Ovary (tissue), 9 donors: ENCODE measurements around the gene HACD2. TPM values are rescaled to one million over a fixed set of nuclear protein-coding genes. Genes with fewer than 3 reads are reported as not detected.

Source experiments
- DNase-seq, 5 donors: peaks; one replicate each; pipeline ENCODE4 v3.0.0-alpha.2; 2019 to 2020
- H3K27ac ChIP-seq, 2 donors: fragments of 200-600 bp; one replicate each; pipeline versions ENCODE4 v1.5.1 to v1.8.0; 2019 to 2022
- H3K27me3 ChIP-seq: fragments of 200-600 bp; one replicate; pipeline ENCODE4 v1.8.0; 2022
- H3K36me3 ChIP-seq: fragments of 200-600 bp; sonication (generic); one replicate; pipeline ENCODE4 v1.5.1; 2019
- H3K4me1 ChIP-seq: one replicate; pipeline ENCODE4 v1.8.1; 2013; ENCODE audit warnings: mild to moderate bottlenecking, moderate library complexity; ENCODE audit not compliant: insufficient read depth
- H3K4me3 ChIP-seq: fragments of 200-600 bp; sonication (generic); one replicate; pipeline ENCODE4 v1.5.1; 2017
- H3K9me3 ChIP-seq, 2 donors: fragments of 200-600 bp in 1 of 2; sonication (generic) in 1 of 2; one replicate each; pipeline versions ENCODE4 v1.5.1 to v1.8.1; 2013 to 2019; ENCODE audit warnings: mild to moderate bottlenecking in 1 of 2, moderate library complexity in 1 of 2
- CTCF ChIP-seq, 3 donors: fragments of 450-650 bp in 2 of 3; fragments of 200-600 bp in 1 of 3; IDR thresholded peaks; one replicate each; pipeline versions ENCODE4 v1.5.1 to v1.8.0; 2016 to 2022; ENCODE audit warnings: antibody characterized with exemption in 3 of 3, mild to moderate bottlenecking in 1 of 3
- EP300 ChIP-seq: sonication (generic); formaldehyde crosslinking; IDR thresholded peaks from one replicate; pipeline ENCODE4 v1.6.1; 2017; ENCODE audit warnings: antibody characterized with exemption
- POLR2A ChIP-seq: fragments of 450-650 bp; IDR thresholded peaks from one replicate; pipeline ENCODE4 v1.6.1; 2017; ENCODE audit warnings: antibody characterized with exemption, mild to moderate bottlenecking, moderate library complexity
- WGBS, 3 donors: extraction: QIAGEN DNeasy Blood & Tissue Kit in 1 of 3; methylation state at CpG; one replicate each; pipeline versions ENCODE4 v1.1.5 to v1.1.7; 2013 to 2017; 5-methylcytosine and 5-hydroxymethylcytosine counted together
- intact Hi-C, 4 donors: fragments of 100-400 bp; cut with DNase I; formaldehyde crosslinking; loops; one replicate each; pipeline versions ENCODE4 v1.11.0 to v1.15.1; 2022 to 2023
- polyA plus RNA-seq, 2 donors: library from polyadenylated mRNA; stranded (reverse); fragments of 200-250 nt in 1 of 2; fragments of 350-450 nt in 1 of 2; fragmentation: Illumina TruSeq in 1 of 2; extraction: RNeasy Lipid Tissue Mini Kit (QIAGEN cat#74804) in 1 of 2; gene quantifications; one replicate each; pipeline ENCODE4 v1.2.3, GENCODE V29; 2013 to 2014
- total RNA-seq, 7 donors: library from RNA; depleted of rRNA in 2 of 7; stranded (reverse); fragments of >200 nt in 2 of 7; fragmentation: NEBNext Ultra II Directional in 3 of 7; extraction: Animal tissue kit (Norgen Biotek cat#: 25700) in 3 of 7; gene quantifications; one replicate each; pipeline versions ENCODE4 v1.1.0 to v1.2.4, GENCODE V29; 2016 to 2023
- donor health status: DM: no; HTN: no; CAD: no; lungs with moderate emphysema.
- donor health status: DM: no; HTN: no; CAD: no.
- donor health status: Bipolar disorder and iron deficiency.
- donor health status: DM: yes; HTN: yes; CAD: no.
- donor health status: DM: no; HTN: no; CAD: no.
- donor health status: DM: yes; HTN: yes; CAD: no.

HACD2 gene
- total and polyA plus RNA-seq, 9 donors: 12.6 to 33.2 (median 20.9) TPM

DNA sequence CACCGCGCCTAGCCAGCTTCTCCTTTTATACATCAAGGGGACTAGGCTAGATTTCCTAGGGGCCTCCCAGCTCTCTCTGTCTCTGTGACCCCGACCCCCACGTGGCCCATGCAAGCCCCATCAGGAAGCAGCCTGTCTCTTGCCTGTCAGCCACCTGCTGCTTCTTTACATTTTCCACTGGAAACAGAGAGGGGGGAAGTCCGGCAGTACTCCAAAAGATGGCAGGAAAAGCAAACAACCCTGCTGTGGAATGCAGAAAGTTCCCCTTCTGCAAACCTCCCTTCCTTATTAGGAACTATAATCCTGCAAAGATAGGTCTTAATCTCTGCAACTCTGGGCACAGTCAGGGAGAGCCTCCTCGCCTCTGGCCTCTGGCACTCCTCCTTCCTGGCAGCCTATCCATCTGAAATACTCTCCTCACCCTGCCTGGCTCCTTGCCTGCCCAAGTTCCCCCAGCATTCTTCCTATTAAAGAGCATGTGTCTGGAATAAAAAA, 47.4 kb upstream of the HACD2 start:
- Histone ChIP-seq H3K27ac (peak overlapping the region in 1 of 2 donors; percentile 43), H3K4me1 (peaks cover 20% of the 10 kb centered on the region), H3K36me3 (no peaks in the 10 kb centered on the region), H3K27me3 (no peaks in the 10 kb centered on the region), H3K4me3 (no peak overlapping the region), H3K9me3 (no peaks in the 10 kb centered on the region)
- intact Hi-C loops: no loop called here
- TF ChIP-seq EP300: no peak
- TF ChIP-seq CTCF (IDR thresholded peaks at IDR 0.05): no peak
- TF ChIP-seq POLR2A: no peak
- 8 to 18% (median 13%) methylated on average over 6 of the region's 6 CpGs for WGBS, 3 donors
- peak; percentile 57 to 89 (median 77) for DNase-seq

GRCh38 chr3:123629747-123630047, 44.8 kb upstream of the HACD2 start:
- H3K36me3 ChIP-seq: no peaks in the 10 kb centered on the region
- H3K27ac ChIP-seq: no peak overlapping the region

DNA sequence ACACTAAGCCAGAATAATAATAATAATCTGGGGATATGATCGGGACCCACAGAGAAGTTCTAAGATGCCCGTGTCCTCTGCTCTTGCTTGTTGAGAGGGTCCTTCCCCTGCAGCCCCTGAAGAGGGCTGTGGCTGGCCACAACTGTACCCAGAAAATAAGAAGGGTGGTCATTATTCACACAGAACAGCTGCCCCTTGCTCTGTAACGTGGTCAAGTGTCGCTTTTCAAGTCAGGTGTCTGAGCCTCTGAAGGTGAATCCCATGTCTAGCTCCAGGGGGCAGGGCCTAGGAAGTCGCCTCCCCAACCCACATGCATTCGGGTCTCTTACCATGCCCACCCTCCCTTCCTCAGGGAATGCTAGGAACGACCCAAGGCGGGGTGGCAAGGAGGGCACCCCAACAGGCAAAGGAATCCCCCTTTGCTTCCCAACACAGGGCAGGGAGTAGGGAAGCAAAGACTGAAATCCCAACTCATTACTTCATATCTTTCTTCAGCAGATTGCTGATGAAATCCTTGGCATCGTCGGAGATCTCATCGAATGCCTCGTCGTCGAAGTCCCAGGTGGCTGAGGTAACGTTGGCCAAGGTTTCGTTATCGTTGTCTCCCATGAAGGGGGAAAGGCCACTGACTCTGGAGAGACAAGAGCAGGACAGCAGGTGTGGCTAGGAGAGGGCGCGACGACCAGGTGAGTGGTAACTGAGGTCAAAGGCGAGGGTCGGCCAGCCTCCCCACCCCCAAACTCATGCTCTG, 44.3 kb upstream of the HACD2 start:
- DNase-seq: no peak
- H3K9me3 ChIP-seq: no peaks in the 10 kb centered on the region
- WGBS, 3 donors: 93 to 95% (median 94%) methylated on average over 22 of the region's 22 CpGs
- H3K4me1 ChIP-seq: peaks cover 5% of the 10 kb centered on the region
- H3K36me3 ChIP-seq: no peaks in the 10 kb centered on the region
- intact Hi-C loops: no loop called here
- H3K27ac ChIP-seq: no peak overlapping the region
- TF ChIP-seq EP300: no peak
- TF ChIP-seq POLR2A: no peak
- no peak for TF ChIP-seq CTCF (IDR thresholded peaks at IDR 0.05)
- H3K4me3 ChIP-seq: no peak overlapping the region
- H3K27me3 ChIP-seq: no peaks in the 10 kb centered on the region

More at GRCh38 chr3:123629747-123630047, 44.8 kb upstream of the HACD2 start:
- peaks cover 9% of the 10 kb centered on the region for H3K4me1 ChIP-seq
- no peak overlapping the region for H3K4me3 ChIP-seq
- no peak for TF ChIP-seq POLR2A
- TF ChIP-seq EP300: no peak
- no peak for TF ChIP-seq CTCF (IDR thresholded peaks at IDR 0.05)
- H3K9me3 ChIP-seq: no peaks in the 10 kb centered on the region
- intact Hi-C loops: no loop called here
- 93 to 95% (median 95%) methylated on average over 4 of the region's 4 CpGs for WGBS, 3 donors
- H3K27me3 ChIP-seq: no peaks in the 10 kb centered on the region
- no peak for DNase-seq

- H3K4me1 ChIP-seq: peaks cover 2% of the 10 kb centered on the region
- H3K9me3 ChIP-seq: no peaks in the 10 kb centered on the region
- no peak overlapping the region for H3K4me3 ChIP-seq
- H3K36me3 ChIP-seq: no peaks in the 10 kb centered on the region
- intact Hi-C loops: no loop called here
- no peaks in the 10 kb centered on the region for H3K27me3 ChIP-seq
- TF ChIP-seq EP300: no peak
- no peak for TF ChIP-seq CTCF (IDR thresholded peaks at IDR 0.05)
- TF ChIP-seq POLR2A: no peak
- 76 to 88% (median 84%) methylated on average over 6 of the region's 6 CpGs for WGBS, 3 donors
- peak in 1 of 5 donors; percentile 45 for DNase-seq
- no peak overlapping the region for H3K27ac ChIP-seq
Observed at GRCh38 chr3:123627673-123628670, 43.1 kb upstream of the HACD2 start.
